Panc1 (cell line): ENCODE results near the gene RER1.

Experiments used
- POLR2AphosphoS5 ChIP-seq: IDR thresholded peaks from 2 replicates; pipeline ENCODE4 v1.6.1; 2012; ENCODE audit warnings: mild to moderate bottlenecking, low read depth, low read length, moderate library complexity
- SIN3A ChIP-seq: IDR thresholded peaks from 2 replicates; pipeline ENCODE4 v1.6.1; 2012; ENCODE audit warnings: low read depth, mild to moderate bottlenecking, low read length, moderate library complexity, borderline replicate concordance; ENCODE audit not compliant: insufficient read depth
- TF ChIP-seq, protein P1 (sequence below): fragments of 450-650 bp; IDR thresholded peaks from 2 replicates; pipeline ENCODE4 v1.5.1; 2017; ENCODE audit warnings: mild to moderate bottlenecking

DNA sequence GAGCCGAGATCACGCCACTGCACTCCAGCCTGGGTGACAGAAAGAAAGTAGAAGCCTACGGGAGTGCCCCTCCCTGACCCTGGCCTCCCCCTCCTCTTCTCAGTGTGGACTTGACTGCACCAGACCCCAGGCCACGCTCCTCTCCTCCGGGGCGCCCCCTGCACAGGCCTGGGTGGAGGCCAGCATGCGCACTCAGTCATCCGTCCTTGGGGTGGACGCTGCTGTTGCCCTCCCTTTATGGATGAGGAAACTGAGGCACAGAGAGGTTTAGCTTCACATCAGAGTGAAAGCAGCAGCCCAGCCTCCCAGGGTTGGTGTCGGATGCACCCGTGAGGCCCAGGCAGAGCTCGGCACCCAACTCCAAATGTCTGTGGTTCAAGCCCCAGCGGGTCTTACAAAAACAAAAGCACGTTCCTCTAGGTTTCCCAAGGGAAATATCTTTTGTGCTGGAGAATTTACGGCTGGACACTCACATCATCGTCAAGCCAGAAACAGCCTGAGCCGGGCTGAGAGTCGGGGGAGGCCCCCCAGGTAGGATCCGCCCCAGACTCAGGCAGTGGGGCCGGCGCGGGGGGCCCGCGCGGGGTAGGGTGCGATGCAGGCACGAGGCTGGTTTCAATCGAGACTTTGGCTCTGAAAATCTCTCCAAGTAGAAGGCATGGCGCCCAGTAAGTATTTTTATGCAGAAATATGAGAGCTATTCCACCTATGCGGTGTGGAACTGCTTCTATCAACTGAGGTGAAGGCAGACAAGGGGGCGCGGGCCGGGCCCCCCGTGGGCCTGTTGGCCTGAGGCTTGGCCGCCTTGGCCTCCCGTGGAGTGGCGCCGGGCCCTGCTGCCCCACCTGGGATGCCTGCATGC is 36.9 kb upstream of the RER1 start:
- TF ChIP-seq, protein P1, sequence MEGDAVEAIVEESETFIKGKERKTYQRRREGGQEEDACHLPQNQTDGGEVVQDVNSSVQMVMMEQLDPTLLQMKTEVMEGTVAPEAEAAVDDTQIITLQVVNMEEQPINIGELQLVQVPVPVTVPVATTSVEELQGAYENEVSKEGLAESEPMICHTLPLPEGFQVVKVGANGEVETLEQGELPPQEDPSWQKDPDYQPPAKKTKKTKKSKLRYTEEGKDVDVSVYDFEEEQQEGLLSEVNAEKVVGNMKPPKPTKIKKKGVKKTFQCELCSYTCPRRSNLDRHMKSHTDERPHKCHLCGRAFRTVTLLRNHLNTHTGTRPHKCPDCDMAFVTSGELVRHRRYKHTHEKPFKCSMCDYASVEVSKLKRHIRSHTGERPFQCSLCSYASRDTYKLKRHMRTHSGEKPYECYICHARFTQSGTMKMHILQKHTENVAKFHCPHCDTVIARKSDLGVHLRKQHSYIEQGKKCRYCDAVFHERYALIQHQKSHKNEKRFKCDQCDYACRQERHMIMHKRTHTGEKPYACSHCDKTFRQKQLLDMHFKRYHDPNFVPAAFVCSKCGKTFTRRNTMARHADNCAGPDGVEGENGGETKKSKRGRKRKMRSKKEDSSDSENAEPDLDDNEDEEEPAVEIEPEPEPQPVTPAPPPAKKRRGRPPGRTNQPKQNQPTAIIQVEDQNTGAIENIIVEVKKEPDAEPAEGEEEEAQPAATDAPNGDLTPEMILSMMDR: no peak
- TF ChIP-seq SIN3A: no peak
- no peak for TF ChIP-seq POLR2AphosphoS5
